ENCODE data around the gene TECR. TPM values are rescaled to one million over a fixed set of nuclear protein-coding genes. Genes with fewer than 3 reads are reported as not detected.

Gene TECR
- total RNA-seq, 1 experiment from 2014 or later, result 164 TPM

DNA sequence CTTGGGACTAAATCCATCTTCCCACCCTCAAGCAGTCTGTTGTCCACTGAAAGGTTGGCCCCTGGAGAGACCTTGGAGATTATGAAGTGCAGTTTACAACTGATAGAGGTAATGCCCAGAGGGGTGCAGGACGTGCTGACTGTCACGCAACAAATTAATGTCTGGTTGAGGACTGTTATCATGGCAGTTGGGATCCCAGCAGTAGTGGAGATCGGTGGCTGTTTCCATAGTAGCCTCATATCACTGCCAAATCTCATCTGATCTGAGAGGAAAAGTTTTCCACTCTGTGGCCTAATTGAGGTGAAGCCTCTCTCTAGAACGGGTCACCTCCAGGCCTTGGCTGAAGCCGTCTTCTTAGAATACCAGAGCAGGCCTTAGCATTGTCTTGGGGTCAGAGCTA is 4.1 kb downstream of the TECR start:
- H3K4me1 Mint-ChIP-seq, result peaks cover 11 to 19% of the 10 kb centered on the region in 2 experiments
- H2BK5ac ChIP-seq (ENCODE audit: insufficient read length, low read length), result no peak overlapping the region
- H2AK5ac ChIP-seq (ENCODE audit: insufficient read length, low read length), result no peak overlapping the region
- H3K36me3 Mint-ChIP-seq (ENCODE audit: insufficient read depth in 1 of 3, low read depth in 3 of 3), result peaks cover 0 to 13% (median 8%) of the 10 kb centered on the region in 3 experiments; a peak in 4 of 7 replicates
- H3K18ac ChIP-seq (ENCODE audit: insufficient read length, low read depth, low read length), result no peak overlapping the region
- no peak overlapping the region for H2BK20ac ChIP-seq (ENCODE audit: low read depth, low read length, poor library complexity, severe bottlenecking)
- H3K56ac ChIP-seq (ENCODE audit: insufficient read length, low read depth, low read length), result no peak overlapping the region
- H2BK15ac ChIP-seq (ENCODE audit: low read depth, low read length), result no peak overlapping the region
- no peaks in the 10 kb centered on the region; the same call in 1 of the 2 replicates for H3K4me1 ChIP-seq (ENCODE audit: insufficient read depth, low read length)
- H3K4me2 ChIP-seq (ENCODE audit: insufficient read depth, insufficient read length, low read length), result no peak overlapping the region
- H3K9ac ChIP-seq (ENCODE audit: extremely low read depth, insufficient read length, low read length), result no peak overlapping the region
- no peak overlapping the region for H3K14ac ChIP-seq (ENCODE audit: insufficient read depth, low read length)
- no peaks in the 10 kb centered on the region for H4K20me1 ChIP-seq (ENCODE audit: control insufficient read depth, insufficient read depth, insufficient read length)
- no peaks in the 10 kb centered on the region for H3K9me3 Mint-ChIP-seq
- H4K8ac ChIP-seq (replicated peaks; ENCODE audit: insufficient read length, low read depth, low read length), result no peak overlapping the region
- H3K27me3 ChIP-seq (ENCODE audit: insufficient read depth, low read length), result no peaks in the 10 kb centered on the region
- H4K91ac ChIP-seq (ENCODE audit: insufficient read length, low read depth, low read length), result no peak overlapping the region
- H3K23me2 ChIP-seq (ENCODE audit: insufficient read length, low read depth, low read length, poor library complexity, severe bottlenecking), result peaks cover 6% of the 10 kb centered on the region
- H3K79me2 ChIP-seq (ENCODE audit: insufficient read depth, low read length), result peaks cover 6% of the 10 kb centered on the region; the same call in 1 of the 2 replicates
- H3K4me3 Mint-ChIP-seq, result no peak overlapping the region; a peak in 1 of 5 replicates
- H2BK12ac ChIP-seq (ENCODE audit: insufficient read length, low read depth, low read length), result no peak overlapping the region
- no peaks in the 10 kb centered on the region for H3K27me3 Mint-ChIP-seq (ENCODE audit: low read depth)
- DNase-seq, result no peak
- no peak overlapping the region for H3K23ac ChIP-seq (ENCODE audit: insufficient read length, low read depth, low read length)
- no peak overlapping the region for H3T11ph ChIP-seq (ENCODE audit: low read length)
- no peak overlapping the region for H2BK120ac ChIP-seq (ENCODE audit: low read depth, low read length, poor library complexity, severe bottlenecking)
- no peak for TF ChIP-seq CTCF (conservative IDR thresholded peaks at IDR 0.05)
- H4K5ac ChIP-seq (ENCODE audit: insufficient read length, low read depth, low read length), result no peak overlapping the region
- H3K27ac ChIP-seq (ENCODE audit: insufficient read length, low read depth, low read length), result no peak overlapping the region
- peaks cover 8% of the 10 kb centered on the region for H3K79me1 ChIP-seq (ENCODE audit: insufficient read depth, low read depth, low read length, poor library complexity, severe bottlenecking)
- no peak overlapping the region for H3K4ac ChIP-seq (ENCODE audit: low read depth, low read length)
- H3K9me3 ChIP-seq (ENCODE audit: control insufficient read depth, low read depth, low read length), result no peaks in the 10 kb centered on the region
- no peak overlapping the region for H2AFZ ChIP-seq (ENCODE audit: low read length)
- H3K27ac Mint-ChIP-seq, result no peak overlapping the region
- WGBS (ENCODE audit: extremely low coverage, insufficient read length, low lambda C conversion rate), result no CpG with 5 or more reads among the region's 5 CpGs

Measured in H9 (cell line).